NCI-H510A treated with DMSO at 0.1 percent for 48 hours (cell line): ENCODE results near the gene SRGAP3.

Experiments
- DNase-seq: peaks from one replicate; lab custom pipeline; 2025; lab: John Stamatoyannopoulos, UW

The SRGAP3 gene

DNA sequence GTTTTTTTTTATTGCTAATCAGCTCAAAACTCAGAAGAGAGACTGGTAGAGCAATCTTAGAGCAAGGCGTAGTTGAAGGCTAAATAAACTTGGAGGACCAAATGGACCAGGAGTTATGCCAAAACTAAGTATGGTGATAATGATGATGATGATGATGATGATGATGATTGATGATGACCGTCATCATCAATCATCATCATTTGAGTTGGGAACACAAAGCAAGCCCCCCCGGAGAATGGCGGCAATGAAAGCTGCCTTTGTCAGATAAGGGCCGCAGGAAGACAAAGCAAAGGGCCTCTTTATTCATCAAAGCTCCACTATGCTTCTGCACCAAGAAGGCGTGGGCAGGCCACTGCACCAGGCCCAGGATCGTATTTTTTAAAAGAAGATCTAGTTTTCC is 204.1 kb downstream of the SRGAP3 start:
- no peak for DNase-seq

DNA sequence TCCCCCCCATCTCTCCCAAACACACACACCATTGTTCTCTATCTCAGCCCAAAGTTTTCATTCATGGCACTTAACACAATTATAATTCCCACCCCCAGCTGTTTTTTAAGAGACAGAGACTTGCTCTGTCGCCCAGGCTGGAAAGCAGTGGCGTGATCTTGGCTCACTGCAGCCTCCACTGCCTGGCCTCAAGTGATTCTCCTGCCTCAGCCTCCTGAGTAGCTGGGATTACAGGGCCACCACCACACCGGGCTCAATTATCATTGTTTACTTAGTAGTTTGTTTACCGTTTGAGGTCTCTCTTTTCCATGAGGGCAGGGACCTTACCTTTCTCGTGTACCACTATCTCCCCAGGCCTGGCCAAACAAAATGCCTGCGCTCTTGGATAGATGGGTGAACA is 206.4 kb downstream of the SRGAP3 start:
- no peak for DNase-seq

GRCh38 chr3:9041626-9042025 is 207.8 kb downstream of the SRGAP3 start:
- no peak for DNase-seq

DNA sequence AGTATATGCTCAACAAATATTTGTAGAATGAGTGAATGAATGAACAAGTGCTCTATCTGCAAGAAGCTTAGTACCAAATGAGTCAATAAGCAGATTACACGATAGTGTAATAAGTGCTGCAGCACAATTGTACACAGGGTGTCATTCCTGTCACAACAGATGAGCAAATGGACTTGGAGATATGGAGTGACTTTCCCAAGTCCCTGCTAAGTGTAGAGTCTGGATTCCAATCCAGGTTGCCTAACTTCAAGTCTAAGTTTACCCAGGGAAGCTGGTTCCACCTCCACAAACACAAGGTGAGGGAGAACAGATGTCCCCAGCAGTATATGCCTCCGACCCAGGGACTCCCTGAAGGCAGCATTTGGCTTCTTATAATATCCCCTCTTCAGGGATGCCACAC is 208.4 kb downstream of the SRGAP3 start:
- no peak for DNase-seq

DNA sequence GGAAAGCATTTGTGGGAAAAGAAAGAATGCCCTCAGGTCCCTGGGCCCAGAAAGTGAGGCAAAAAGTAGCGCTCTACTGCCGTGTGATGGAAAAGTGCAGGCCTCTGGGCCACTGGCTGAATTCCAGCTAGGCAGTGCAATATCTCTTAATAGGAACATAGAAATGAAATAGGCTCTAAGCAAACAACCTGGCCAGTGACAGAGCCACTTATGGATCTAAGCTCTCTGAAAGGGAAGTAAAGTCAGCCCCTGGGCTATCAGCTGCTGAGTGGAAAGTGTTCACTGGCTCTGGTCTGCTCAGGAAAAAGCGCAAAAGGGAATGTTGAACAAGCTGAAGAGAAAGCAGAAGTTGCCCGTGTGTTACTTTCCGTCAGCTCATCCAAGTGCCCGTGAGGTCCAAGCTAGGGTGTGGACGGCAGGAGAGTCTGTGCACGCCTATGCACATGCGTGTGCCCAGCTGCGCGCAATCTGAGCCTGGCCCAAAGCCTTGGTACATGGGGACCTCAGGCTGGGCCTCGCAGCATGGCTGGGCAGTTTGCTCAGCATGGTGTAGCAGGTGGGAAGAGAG is 212.2 kb downstream of the SRGAP3 start:
- DNase-seq, result no peak

DNA sequence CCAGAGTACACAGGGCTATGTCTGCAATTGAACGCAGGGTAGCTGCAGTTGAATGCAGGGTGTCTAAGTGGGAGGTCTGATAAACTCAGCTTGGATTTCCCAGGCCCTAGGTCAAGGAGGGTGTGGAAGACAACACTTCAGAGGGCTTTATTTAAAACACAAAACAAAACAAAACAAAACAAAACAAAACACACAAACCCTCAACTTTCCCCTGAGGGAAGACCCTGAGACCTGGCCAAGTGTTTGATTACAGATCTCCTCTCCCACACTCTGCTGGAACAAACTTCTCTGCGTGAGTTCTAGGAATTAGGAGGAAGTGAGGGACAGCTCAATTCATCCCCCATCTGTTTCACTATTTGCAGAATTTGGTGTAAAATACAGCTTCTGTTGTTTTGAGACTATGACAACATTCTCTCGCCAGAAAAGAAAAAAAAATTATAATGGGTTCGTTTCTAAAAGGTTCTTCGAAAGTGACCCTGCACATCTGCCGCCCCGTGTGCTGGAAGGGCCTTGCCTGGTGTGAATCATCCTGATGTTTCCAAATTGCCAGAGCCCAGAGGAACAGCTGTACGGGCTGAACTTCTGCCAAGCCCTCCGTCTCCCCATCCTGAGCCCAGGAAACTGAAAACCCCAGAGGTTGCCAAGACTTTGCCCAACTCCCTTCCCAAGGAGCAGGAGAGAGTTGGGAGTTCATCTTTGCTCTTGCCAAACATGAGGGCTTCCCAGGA is 212.9 kb downstream of the SRGAP3 start:
- no peak for DNase-seq

DNA sequence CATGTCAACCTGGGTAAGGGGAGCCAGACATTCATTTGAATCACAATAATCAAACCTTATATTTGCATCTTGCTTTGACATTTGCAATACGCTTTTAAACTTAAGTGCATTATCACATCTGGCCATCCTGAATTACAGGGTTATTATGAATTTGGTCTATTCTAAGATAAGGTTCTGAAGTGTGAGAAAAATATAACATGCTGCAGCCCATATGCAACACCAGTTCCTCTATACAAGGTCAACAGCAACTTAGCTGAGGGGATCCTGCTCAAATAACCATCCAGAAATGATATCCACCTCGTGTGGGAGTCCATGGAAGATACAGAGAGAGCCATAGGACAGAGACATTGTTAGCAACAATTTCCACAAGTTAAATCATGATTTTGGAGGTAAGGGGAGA is 213.5 kb downstream of the SRGAP3 start:
- no peak for DNase-seq

- DNase-seq, result no peak
Observed at GRCh38 chr3:9035473-9035872, 214.0 kb downstream of the SRGAP3 start.

- DNase-seq, result no peak
Observed at GRCh38 chr3:9033867-9034266, 215.6 kb downstream of the SRGAP3 start.

DNA sequence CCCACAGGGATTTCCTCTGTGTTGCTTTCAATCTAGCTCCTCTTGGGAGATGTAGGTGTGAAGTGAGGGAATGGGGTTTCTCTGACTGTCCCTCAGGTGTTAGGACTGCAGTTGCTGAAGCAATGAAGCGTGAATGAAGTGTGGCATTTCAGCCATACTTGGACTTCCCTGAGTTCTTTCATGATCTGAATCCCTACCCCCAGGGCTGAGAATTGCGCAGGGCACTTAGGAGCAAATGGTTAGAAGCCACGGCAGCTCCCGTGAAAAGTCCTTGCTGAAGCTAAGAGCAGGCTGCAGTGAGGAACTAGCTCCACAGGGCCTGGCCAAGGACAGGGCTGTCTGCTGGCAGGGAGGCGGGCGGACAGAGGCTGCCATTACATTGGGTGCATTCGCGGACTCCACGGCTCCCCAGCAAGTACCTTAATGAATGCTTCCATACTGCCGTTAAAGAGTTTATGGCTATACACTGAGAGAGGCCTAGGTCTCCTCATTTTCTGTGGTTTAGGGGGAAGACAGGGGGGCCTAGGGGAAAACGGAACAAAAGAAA is 217.1 kb downstream of the SRGAP3 start:
- no peak for DNase-seq

- no peak for DNase-seq
Observed at GRCh38 chr3:9030034-9030433, 219.4 kb downstream of the SRGAP3 start.

GRCh38 chr3:9028134-9028533 is 221.3 kb downstream of the SRGAP3 start:
- DNase-seq, result no peak

DNA sequence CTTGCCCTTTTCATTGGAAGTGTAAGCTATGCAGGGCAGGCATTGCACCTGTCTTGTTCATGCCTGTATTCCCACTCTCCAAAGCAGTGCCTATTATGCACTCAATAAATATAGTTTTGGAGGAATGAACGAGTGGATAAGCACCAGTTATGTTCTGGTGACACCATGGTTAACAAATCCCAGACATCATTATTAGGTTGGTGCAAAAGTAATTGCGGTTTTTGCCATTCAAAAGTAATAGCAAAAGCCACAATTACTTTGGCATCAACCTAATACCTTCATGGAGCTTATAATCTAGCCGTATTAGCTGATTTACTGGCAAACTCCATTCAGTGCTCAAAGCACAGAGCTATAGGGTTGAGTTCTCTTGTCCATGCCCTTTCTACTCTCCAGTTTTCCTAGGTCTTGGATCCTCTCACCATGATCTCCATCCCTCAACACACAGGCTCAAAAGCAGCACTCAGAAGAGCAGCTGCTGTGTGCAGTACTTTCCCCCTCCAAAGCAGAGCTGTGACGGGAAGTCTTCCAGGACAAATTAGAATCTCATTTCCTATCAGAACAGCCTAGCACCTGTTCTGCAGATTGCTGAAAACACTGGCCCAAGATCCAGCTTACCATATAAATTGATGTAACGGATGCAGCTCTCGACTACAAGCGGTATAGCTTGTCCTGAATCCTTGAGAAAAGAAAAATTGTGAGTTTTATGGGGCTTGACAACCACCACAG is 223.0 kb downstream of the SRGAP3 start:
- DNase-seq, result no peak

DNA sequence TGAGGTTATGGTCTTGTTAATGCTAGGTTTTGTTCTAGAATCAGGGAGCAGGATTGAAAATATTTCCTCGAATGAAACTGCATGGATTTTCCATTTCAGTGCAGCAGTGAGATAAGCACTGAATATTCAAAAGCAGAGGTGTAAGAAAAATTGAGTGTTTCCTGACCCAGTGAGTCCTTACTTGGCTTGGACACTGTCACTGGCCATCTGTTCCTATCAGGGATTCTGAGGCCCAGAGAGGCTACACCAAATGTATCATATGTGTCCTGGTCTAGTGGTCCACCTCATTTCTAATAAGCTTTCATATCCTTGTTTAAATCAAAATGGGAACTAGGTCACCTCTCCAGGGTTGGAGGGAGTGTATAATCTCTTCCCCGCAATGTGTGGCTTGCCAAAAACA is 225.1 kb downstream of the SRGAP3 start:
- no peak for DNase-seq

DNA sequence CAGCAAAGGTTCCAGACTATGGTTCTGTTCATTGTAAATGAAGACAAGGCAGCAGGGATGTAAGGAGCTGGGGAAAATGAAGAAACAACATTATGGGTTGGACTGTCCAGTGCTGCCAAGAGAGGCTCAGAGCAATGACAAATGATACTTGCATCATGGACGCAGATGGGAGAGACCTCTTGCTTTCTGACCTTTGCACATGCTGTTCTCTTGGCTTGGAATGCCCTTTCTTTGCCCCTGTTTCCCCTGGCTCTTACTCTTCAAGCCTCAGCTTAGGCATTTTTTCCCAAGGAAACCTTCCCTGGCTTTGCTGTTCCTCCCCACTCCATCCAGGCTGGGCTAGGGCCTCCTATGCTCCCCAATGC is 226.2 kb downstream of the SRGAP3 start:
- DNase-seq, result no peak

GRCh38 chr3:9022305-9023225 is 226.9 kb downstream of the SRGAP3 start:
- DNase-seq, result no peak

- DNase-seq, result no peak
Observed at GRCh38 chr3:9021271-9022009, 228.0 kb downstream of the SRGAP3 start.

GRCh38 chr3:9020426-9020825 is 229.0 kb downstream of the SRGAP3 start:
- no peak for DNase-seq

- no peak for DNase-seq
Observed at GRCh38 chr3:9019259-9019961, 230.0 kb downstream of the SRGAP3 start.

DNA sequence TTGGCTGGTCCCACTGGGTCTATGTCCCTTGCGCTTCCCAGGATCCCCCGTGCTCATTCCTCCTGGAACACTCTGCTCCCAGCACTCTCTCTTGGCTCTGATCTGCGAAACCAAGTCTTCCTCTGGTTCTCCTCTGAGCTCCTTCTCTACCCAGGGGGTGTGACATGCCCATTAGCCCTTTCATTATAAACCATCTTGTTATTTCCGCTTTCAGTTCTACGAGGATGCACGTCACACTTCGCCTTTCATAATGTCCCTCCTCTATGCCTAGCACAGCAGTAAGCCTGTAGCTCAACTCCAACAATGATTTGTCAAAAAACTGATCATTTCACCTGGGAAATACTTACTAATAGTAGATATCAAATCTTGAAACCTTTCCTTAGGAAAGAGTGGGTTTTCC is 234.2 kb downstream of the SRGAP3 start:
- no peak for DNase-seq
